Mesenchymal stem cell (in vitro differentiated cells and primary cell): Measurements from ENCODE around the gene DOK7.

Experiments
- DNase-seq: peaks from one replicate; pipeline ENCODE4 v3.0.0-alpha.2; 2013
- H2AFZ ChIP-seq: one replicate; pipeline ENCODE4 v1.6.1; 2013; ENCODE audit warnings: low read depth, mild to moderate bottlenecking, control low read depth, inconsistent platforms, low read length, moderate library complexity
- H2AK5ac ChIP-seq: 2 replicates; pipeline ENCODE4 v1.6.1; 2013; ENCODE audit warnings: low read length, moderate library complexity, mild to moderate bottlenecking, inconsistent platforms; ENCODE audit not compliant: severe bottlenecking
- H2BK120ac ChIP-seq: one replicate; pipeline ENCODE4 v1.6.1; 2013; ENCODE audit warnings: low read depth, mild to moderate bottlenecking, inconsistent platforms, low read length, moderate library complexity
- H2BK12ac ChIP-seq, 2 experiments: one replicate each; pipeline ENCODE4 v1.6.1; 2013; ENCODE audit warnings: inconsistent platforms in 2 of 2, low read length in 2 of 2, mild to moderate bottlenecking in 2 of 2, moderate library complexity in 2 of 2, control low read depth in 1 of 2
- H2BK15ac ChIP-seq: one replicate; pipeline ENCODE4 v1.6.1; 2013; ENCODE audit warnings: mild to moderate bottlenecking, low read depth, inconsistent platforms; ENCODE audit not compliant: poor library complexity, severe bottlenecking
- H2BK5ac ChIP-seq: 2 replicates; pipeline ENCODE4 v1.6.1; 2013; ENCODE audit warnings: low read depth, mild to moderate bottlenecking, low read length, control low read depth, inconsistent platforms; ENCODE audit not compliant: poor library complexity, severe bottlenecking
- H3K14ac ChIP-seq, 2 experiments: one replicate each; pipeline ENCODE4 v1.6.1; 2013; ENCODE audit warnings: inconsistent platforms in 2 of 2, low read length in 2 of 2, control low read depth in 1 of 2, mild to moderate bottlenecking in 1 of 2, moderate library complexity in 1 of 2
- H3K18ac ChIP-seq, 2 experiments: one replicate each; pipeline ENCODE4 v1.6.1; 2013; ENCODE audit warnings: inconsistent platforms in 2 of 2, low read length in 2 of 2, control low read depth in 1 of 2, low read depth in 1 of 2, mild to moderate bottlenecking in 1 of 2
- H3K23ac ChIP-seq, 2 experiments: one replicate each; pipeline ENCODE4 v1.6.1; 2013; ENCODE audit warnings: inconsistent platforms in 2 of 2, low read length in 2 of 2, mild to moderate bottlenecking in 2 of 2, moderate library complexity in 2 of 2, control low read depth in 1 of 2
- H3K27ac ChIP-seq: 2 replicates; pipeline ENCODE4 v1.5.1; 2013; ENCODE audit warnings: mild to moderate bottlenecking, moderate library complexity, low read length, control low read depth, inconsistent platforms; ENCODE audit not compliant: poor library complexity, severe bottlenecking
- H3K27me3 ChIP-seq, 2 experiments: 2 replicates each; pipeline versions ENCODE4 v1.6.1 to v1.7.0; 2013; ENCODE audit warnings: low read length in 2 of 2, mild to moderate bottlenecking in 2 of 2, moderate library complexity in 2 of 2, control low read depth in 1 of 2, inconsistent platforms in 1 of 2; ENCODE audit not compliant: control insufficient read depth in 1 of 2, insufficient read depth in 1 of 2
- H3K36me3 ChIP-seq, 2 experiments: 2 replicates each; pipeline versions ENCODE4 v1.6.1 to v1.7.0; 2013; ENCODE audit warnings: low read length in 2 of 2, control low read depth in 1 of 2, inconsistent platforms in 1 of 2, low read depth in 1 of 2, mild to moderate bottlenecking in 1 of 2; ENCODE audit not compliant: insufficient read depth in 2 of 2, control insufficient read depth in 1 of 2
- H3K4ac ChIP-seq, 2 experiments: one replicate each; pipeline ENCODE4 v1.6.1; 2013; ENCODE audit warnings: inconsistent platforms in 2 of 2, low read length in 2 of 2, mild to moderate bottlenecking in 2 of 2, moderate library complexity in 2 of 2, control low read depth in 1 of 2, low read depth in 1 of 2
- H3K4me1 ChIP-seq: 2 replicates; pipeline ENCODE4 v1.6.1; 2013; ENCODE audit warnings: low read depth, low read length, control low read depth; ENCODE audit not compliant: control insufficient read depth, insufficient read depth
- H3K4me2 ChIP-seq: 2 replicates; pipeline ENCODE4 v1.6.1; 2013; ENCODE audit warnings: low read length, mild to moderate bottlenecking, inconsistent platforms; ENCODE audit not compliant: poor library complexity, severe bottlenecking
- H3K4me3 ChIP-seq, 2 experiments: 2 replicates each; pipeline versions ENCODE4 v1.5.1 to v1.7.0; 2013; ENCODE audit warnings: low read length in 2 of 2, mild to moderate bottlenecking in 2 of 2, control low read depth in 1 of 2, low read depth in 1 of 2; ENCODE audit not compliant: insufficient read depth in 1 of 2
- H3K79me1 ChIP-seq: replicated peaks from 2 replicates; pipeline ENCODE4 v1.6.1; 2013; ENCODE audit warnings: mild to moderate bottlenecking, control low read depth, low read length, inconsistent platforms; ENCODE audit not compliant: poor library complexity, severe bottlenecking
- H3K9ac ChIP-seq: 2 replicates; pipeline ENCODE4 v1.7.0; 2013; ENCODE audit warnings: mild to moderate bottlenecking, low read length, moderate library complexity
- H3K9me3 ChIP-seq: 2 replicates; pipeline ENCODE4 v1.7.0; 2013; ENCODE audit warnings: mild to moderate bottlenecking, low read length; ENCODE audit not compliant: control insufficient read depth
- H4K8ac ChIP-seq: one replicate; pipeline ENCODE4 v1.6.1; 2013; ENCODE audit warnings: inconsistent platforms, mild to moderate bottlenecking, low read length, moderate library complexity
- H4K91ac ChIP-seq: one replicate; pipeline ENCODE4 v1.6.1; 2013; ENCODE audit warnings: mild to moderate bottlenecking, low read length, inconsistent platforms
- WGBS: methylation state at CpG from one replicate; pipeline ENCODE4 v1.1.7; 2013; ENCODE audit warnings: mixed read lengths; 5-methylcytosine and 5-hydroxymethylcytosine counted together

DOK7 gene

GRCh38 chr4:3415471-3416141 lies 47.5 kb upstream of the DOK7 start:
- Histone ChIP-seq H4K91ac (no peak overlapping the region), H3K4me3 (no peak overlapping the region), H3K14ac (no peak overlapping the region), H3K79me1 (peaks cover 20% of the 10 kb centered on the region), H3K4ac (no peak overlapping the region), H3K4me2 (no peak overlapping the region), H2BK15ac (no peak overlapping the region), H3K9ac (no peak overlapping the region), H2AFZ (no peak overlapping the region), H3K18ac (no peak overlapping the region), H4K8ac (no peak overlapping the region), H3K27me3 (no peaks in the 10 kb centered on the region), H3K36me3 (peaks cover 27 to 53% of the 10 kb centered on the region in 2 experiments), H2AK5ac (no peak overlapping the region), H3K23ac (no peak overlapping the region), H2BK120ac (no peak overlapping the region), H2BK12ac (no peak overlapping the region), H3K9me3 (no peaks in the 10 kb centered on the region), H3K27ac (no peak overlapping the region), H2BK5ac (no peak overlapping the region), H3K4me1 (peaks cover 15% of the 10 kb centered on the region)
- WGBS = 94% methylated on average over 33 of the region's 33 CpGs
- DNase-seq = no peak

GRCh38 chr4:3416270-3416669 lies 46.8 kb upstream of the DOK7 start:
- peaks cover 16% of the 10 kb centered on the region for H3K79me1 ChIP-seq
- WGBS = 91% methylated on average over 18 of the region's 18 CpGs
- H2BK12ac ChIP-seq = no peak overlapping the region
- H4K91ac ChIP-seq = no peak overlapping the region
- H3K27me3 ChIP-seq = no peaks in the 10 kb centered on the region
- no peak overlapping the region for H3K4me3 ChIP-seq
- H2AK5ac ChIP-seq = no peak overlapping the region
- no peak overlapping the region for H2BK5ac ChIP-seq
- no peak overlapping the region for H3K9ac ChIP-seq
- no peak for DNase-seq
- no peak overlapping the region for H4K8ac ChIP-seq
- peaks cover 16% of the 10 kb centered on the region for H3K4me1 ChIP-seq
- no peak overlapping the region for H2BK120ac ChIP-seq
- H3K36me3 ChIP-seq = peaks cover 27 to 58% of the 10 kb centered on the region in 2 experiments
- no peak overlapping the region for H3K4me2 ChIP-seq
- H3K14ac ChIP-seq = no peak overlapping the region
- no peak overlapping the region for H3K23ac ChIP-seq
- no peak overlapping the region for H3K27ac ChIP-seq
- H3K9me3 ChIP-seq = no peaks in the 10 kb centered on the region
- H2AFZ ChIP-seq = no peak overlapping the region
- H3K4ac ChIP-seq = no peak overlapping the region
- no peak overlapping the region for H3K18ac ChIP-seq
- no peak overlapping the region for H2BK15ac ChIP-seq

GRCh38 chr4:3416821-3417221 lies 46.3 kb upstream of the DOK7 start:
- Histone ChIP-seq H3K27ac (no peak overlapping the region), H3K4me2 (no peak overlapping the region), H3K14ac (no peak overlapping the region), H3K4me3 (no peak overlapping the region), H3K4ac (no peak overlapping the region), H2BK12ac (no peak overlapping the region), H3K4me1 (peaks cover 16% of the 10 kb centered on the region), H3K36me3 (peaks cover 27 to 64% of the 10 kb centered on the region in 2 experiments), H4K91ac (no peak overlapping the region), H3K9ac (no peak overlapping the region), H2BK120ac (no peak overlapping the region), H3K9me3 (no peaks in the 10 kb centered on the region), H3K27me3 (no peaks in the 10 kb centered on the region), H3K18ac (no peak overlapping the region), H2BK15ac (no peak overlapping the region), H4K8ac (no peak overlapping the region), H3K79me1 (peaks cover 11% of the 10 kb centered on the region), H2BK5ac (no peak overlapping the region), H2AK5ac (no peak overlapping the region), H3K23ac (no peak overlapping the region), H2AFZ (no peak overlapping the region)
- DNase-seq = no peak
- 95% methylated on average over 17 of the region's 17 CpGs for WGBS

- Histone ChIP-seq H3K4me1 (peaks cover 12% of the 10 kb centered on the region), H3K4ac (no peak overlapping the region), H3K4me2 (no peak overlapping the region), H2BK15ac (no peak overlapping the region), H2AK5ac (no peak overlapping the region), H3K9me3 (no peaks in the 10 kb centered on the region), H3K23ac (no peak overlapping the region), H3K27ac (no peak overlapping the region), H3K9ac (no peak overlapping the region), H4K91ac (no peak overlapping the region), H3K14ac (no peak overlapping the region), H3K18ac (no peak overlapping the region), H3K27me3 (no peaks in the 10 kb centered on the region), H3K79me1 (peaks cover 11% of the 10 kb centered on the region), H2BK5ac (no peak overlapping the region), H3K4me3 (no peak overlapping the region), H4K8ac (no peak overlapping the region), H3K36me3 (peaks cover 27 to 70% of the 10 kb centered on the region in 2 experiments), H2BK12ac (no peak overlapping the region), H2BK120ac (no peak overlapping the region), H2AFZ (no peak overlapping the region)
- DNase-seq = no peak
- 95% methylated on average over 20 of the region's 21 CpGs for WGBS
Measured at GRCh38 chr4:3417448-3417847, 45.7 kb upstream of the DOK7 start.
